ENCODE results near the gene PBRM1.
A peak's percentile ranks its signal among the peaks of the same experiment; 100 is the strongest.
"Not testable (repeated sequence)": the region's sequence is repeated elsewhere in the genome, so short reads cannot be mapped to it uniquely, and the experiment has no call there.

Gene PBRM1

GRCh38 chr3:52685709-52686691, at the start of gene PBRM1, which contains the start of gene GNL3:
Gene PBRM1 (minus strand): TSS chr3:52685913.
Gene GNL3 (plus strand): TSS chr3:52686032. CDS start chr3:52686093, 61 bp downstream.
- peak; percentile 72 to 78 for ATAC-seq

- ATAC-seq, result no peak
Observed at GRCh38 chr3:52733256-52733891, 47.7 kb upstream of the PBRM1 start.

GRCh38 chr3:52731590-52731989, 45.9 kb upstream of the PBRM1 start:
- no peak for ATAC-seq

- ATAC-seq, result no peak
Observed at GRCh38 chr3:52730681-52731080, 45.0 kb upstream of the PBRM1 start.

- ATAC-seq, result not testable (repeated sequence)
Observed at GRCh38 chr3:52728753-52729152, 43.0 kb upstream of the PBRM1 start.

GRCh38 chr3:52724511-52724910, 38.8 kb upstream of the PBRM1 start:
- ATAC-seq, result no peak

GRCh38 chr3:52723935-52724334, 38.2 kb upstream of the PBRM1 start:
- ATAC-seq, result no peak

- ATAC-seq, result no peak
Observed at GRCh38 chr3:52722491-52722890, 36.8 kb upstream of the PBRM1 start.

- ATAC-seq, result peak in 1 of 2 donors; percentile 7
Observed at GRCh38 chr3:52721730-52722008, 36.0 kb upstream of the PBRM1 start.

GRCh38 chr3:52721002-52721729, 35.5 kb upstream of the PBRM1 start:
- no peak for ATAC-seq

GRCh38 chr3:52719618-52720017, 33.9 kb upstream of the PBRM1 start:
- no peak for ATAC-seq

GRCh38 chr3:52715714-52716305, 30.1 kb upstream of the PBRM1 start:
- ATAC-seq, result no peak

GRCh38 chr3:52714335-52715302, 28.9 kb upstream of the PBRM1 start:
- no peak for ATAC-seq

GRCh38 chr3:52712291-52713212, 26.8 kb upstream of the PBRM1 start:
- no peak for ATAC-seq

- ATAC-seq, result no peak
Observed at GRCh38 chr3:52710512-52710911, 24.8 kb upstream of the PBRM1 start.

GRCh38 chr3:52707585-52707984, 21.9 kb upstream of the PBRM1 start:
- no peak for ATAC-seq

GRCh38 chr3:52705688-52706686, 20.3 kb upstream of the PBRM1 start, which contains the start of the genes GLT8D1 and SPCS1:
Gene GLT8D1 (minus strand): TSS chr3:52705791. CDS start chr3:52700460, 5,331 bp downstream.
Gene SPCS1 (plus strand): TSS chr3:52706106. CDS start chr3:52706247, 141 bp downstream.
- peak; percentile 94 to 96 for ATAC-seq

GRCh38 chr3:52705438-52705687, 19.6 kb upstream of the PBRM1 start:
- no peak for ATAC-seq
